HuH-7.5 (cell line): Measurements from ENCODE around the gene SSR3.
"Not testable (repeated sequence)": the region's sequence is repeated elsewhere in the genome, so short reads cannot be mapped to it uniquely, and the experiment has no call there.

ENCODE experiments used
- DNase-seq: peaks from one replicate; pipeline ENCODE4 v3.0.0; 2011; ENCODE audit warnings: low spot score

SSR3 gene

DNA sequence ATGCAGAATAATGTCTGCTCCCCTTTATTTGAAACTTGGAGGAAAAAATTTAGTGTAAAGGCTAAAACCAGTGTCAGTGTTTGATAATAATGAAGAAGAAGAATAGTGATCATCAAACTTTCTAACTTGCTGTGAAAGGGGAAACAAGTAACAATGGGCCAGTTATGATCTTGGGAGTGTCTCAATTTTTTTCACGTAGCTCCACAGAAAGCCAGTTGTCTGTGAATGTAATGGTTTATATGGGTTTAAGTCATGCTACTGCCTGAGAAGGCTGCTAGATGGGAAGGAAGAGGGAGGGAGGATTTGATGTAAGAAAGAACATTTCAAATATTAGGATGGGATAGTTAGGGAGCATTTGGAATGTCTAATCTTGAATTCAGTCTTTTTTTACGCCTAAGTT is 21.1 kb upstream of the SSR3 start:
- no peak for DNase-seq

DNA sequence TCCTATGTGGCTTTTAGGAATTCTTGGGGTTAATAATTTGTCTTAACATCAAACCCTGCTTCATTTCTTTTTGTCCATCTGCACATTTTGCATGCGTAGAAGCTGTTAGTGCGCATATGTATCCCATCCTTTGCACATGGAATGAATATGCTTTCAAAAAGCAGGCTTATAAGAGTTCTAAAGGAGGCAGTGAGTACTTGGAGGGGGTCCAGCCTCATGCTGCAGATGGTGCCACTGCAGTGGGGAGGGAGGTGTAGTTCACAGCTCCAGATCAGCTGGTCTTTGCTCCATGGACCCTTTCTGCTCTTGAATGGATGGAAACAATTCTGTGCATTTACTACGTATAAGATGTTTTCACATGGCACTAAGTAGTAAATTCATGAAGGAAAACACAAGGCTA is 20.7 kb upstream of the SSR3 start:
- no peak for DNase-seq

DNA sequence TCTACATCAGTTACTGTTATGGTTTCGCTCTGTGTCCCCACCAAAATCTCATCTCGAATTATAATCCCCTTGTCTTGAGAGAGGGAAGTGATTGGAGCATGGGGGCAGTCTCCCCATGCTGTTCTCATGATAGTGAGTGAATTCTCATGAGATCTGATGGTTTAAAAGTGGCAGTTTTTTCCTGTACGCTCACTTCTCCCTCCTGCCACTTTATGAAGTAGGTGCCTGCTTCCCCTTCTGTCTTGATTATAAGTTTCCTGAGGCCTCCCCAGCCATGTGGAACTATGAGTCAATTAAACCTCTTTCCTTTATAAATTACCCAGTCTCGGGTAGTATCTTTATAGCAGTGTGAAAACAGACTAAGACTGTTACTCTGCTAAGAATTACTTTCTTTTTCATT is 15.0 kb upstream of the SSR3 start:
- not testable (repeated sequence) for DNase-seq

DNA sequence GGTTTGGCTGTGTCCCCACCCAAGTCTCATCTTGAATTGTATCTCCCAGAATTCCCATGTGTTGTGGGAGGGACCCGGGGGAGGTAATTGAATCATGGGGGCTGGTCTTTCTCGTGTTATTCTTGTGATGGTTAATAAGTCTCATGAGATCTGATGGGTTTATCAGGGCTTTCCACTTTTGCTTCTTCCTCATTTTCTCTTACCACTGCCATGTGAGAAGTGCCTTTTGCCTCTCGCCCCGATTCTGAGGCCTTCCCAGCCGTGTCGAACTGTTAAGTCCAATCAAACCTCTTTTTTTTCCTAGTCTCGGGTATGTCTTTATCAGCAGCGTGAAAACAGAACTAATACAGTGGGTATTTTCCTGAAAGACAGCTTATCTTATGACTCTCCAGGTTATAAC is 14.1 kb upstream of the SSR3 start:
- DNase-seq, result not testable (repeated sequence)

DNA sequence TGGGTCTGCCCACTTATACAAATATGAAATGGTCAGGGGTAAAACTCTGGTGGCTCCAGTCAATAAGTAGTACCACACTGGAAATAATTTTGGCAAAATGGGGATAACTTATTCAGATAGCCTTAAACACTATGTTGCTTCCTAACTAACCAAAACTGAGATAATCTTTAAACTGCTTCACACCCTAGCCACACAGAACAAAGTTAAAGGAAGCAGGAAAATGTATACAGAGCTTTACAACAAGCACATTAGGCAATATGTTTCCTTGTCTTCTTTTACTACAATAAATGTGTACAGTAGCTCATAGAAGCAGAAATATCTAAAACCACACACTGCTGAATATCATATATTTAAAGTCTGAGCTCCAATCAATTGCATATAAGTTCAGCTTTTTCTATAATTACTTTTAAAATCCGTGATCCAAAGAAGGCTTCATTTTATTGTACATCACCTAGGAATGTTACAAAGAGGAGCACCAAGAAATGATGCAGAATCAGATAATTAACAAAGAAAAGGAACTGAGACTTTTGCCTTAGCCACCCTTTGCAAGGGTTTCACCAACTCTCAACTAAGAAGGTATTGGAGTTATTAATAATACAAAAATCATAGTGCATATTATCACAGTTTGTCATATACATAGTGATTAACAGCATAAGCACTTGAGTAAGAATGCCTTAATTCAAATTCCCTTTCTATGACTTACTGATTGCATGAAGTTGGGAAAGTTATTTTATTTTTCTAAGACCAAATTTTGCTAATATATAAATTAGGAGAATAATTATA is 9.2 kb upstream of the SSR3 start:
- DNase-seq, result no peak

DNA sequence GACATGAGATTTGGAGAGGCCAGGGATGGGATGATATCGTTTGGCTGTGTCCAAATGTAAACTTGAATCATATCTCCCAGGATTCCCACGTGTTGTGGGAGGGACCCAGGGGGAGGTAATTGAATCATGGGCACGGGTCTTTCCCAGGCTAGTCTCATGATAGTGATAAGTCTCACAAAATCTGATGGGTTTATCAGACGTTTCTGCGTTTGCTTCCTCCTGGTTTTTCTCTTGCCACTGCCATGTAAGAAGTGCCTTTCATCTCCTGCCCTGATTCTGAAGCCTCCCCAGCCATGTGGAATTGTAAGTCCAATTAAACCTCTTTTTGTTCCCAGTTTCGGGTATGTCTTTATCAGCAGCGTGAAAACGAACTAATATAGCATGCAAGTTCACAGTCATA is 7.6 kb upstream of the SSR3 start:
- DNase-seq, result not testable (repeated sequence)

DNA sequence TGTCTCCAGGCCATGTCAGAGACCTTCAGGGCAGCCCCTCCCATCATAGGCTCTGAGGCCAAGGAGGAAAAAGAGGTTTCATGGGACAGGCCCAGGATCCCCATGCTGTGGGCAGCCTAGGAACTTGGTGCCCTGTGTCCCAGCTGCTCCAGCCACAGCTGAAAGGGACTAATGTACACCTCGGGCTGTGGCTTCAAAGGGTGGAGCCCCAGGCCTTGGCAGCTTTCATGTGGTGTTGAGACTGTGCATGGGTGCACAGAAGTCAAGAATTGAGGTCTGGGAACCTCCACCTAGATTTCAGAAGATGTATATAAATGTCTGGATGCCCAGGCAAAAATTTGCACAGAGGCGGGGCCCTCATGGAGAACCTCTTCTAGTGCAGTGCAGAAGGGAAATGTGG is 6.6 kb upstream of the SSR3 start:
- DNase-seq, result no peak

DNA sequence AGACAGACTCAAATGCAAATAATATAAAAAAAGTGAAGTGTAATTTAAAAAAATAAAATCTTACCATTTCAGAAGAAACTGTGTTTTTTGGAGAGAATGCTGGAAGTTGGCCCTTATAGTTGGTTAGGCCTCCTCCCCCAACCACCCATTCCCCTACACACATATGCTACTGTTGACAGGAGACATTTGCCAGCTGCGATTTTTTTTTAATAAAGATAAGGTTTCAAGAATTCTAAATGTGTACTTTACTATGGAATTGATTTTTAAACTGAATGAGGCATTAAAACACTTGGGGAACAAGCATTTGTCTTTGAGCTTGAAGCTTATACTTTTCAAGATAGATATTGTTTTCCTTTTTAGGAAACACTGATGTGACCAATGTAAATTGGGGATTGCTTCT is 4.4 kb upstream of the SSR3 start:
- DNase-seq, result no peak

DNA sequence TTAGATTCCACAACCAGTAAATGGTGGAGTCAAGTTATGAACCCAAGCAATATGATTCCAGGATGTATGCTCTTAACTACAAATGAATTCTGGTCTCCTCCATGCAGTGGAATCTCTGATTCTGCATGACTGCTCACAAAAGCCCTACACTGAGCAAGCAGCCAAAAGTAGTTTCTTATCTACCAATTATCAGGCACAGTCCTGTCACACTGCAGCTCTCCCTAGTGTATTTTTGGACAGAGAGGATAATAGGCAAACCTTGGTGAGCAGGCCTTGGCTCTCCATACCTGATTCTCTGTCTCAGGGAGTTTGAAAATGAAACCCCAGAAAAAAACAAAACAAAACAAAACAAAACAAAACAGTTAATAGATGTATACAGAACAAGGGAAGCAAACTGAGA is 3.5 kb upstream of the SSR3 start:
- DNase-seq, result no peak

DNA sequence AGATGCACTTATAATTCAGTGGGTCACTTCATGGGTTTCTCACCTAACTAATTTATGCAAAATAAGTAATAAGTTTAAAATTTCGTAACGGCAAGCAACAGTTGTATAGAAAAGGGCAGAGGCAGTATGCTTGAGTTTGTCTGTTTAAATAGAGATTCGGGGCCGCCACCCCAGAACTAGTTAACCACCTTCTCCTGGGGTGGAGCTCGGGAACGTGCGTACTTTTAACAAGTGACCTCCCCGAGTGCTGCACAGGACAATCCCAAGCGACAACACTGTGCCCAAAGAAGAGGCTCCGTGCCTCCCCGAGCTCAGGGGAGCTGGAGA is 439 bp downstream of the SSR3 start:
- no peak for DNase-seq

DNA sequence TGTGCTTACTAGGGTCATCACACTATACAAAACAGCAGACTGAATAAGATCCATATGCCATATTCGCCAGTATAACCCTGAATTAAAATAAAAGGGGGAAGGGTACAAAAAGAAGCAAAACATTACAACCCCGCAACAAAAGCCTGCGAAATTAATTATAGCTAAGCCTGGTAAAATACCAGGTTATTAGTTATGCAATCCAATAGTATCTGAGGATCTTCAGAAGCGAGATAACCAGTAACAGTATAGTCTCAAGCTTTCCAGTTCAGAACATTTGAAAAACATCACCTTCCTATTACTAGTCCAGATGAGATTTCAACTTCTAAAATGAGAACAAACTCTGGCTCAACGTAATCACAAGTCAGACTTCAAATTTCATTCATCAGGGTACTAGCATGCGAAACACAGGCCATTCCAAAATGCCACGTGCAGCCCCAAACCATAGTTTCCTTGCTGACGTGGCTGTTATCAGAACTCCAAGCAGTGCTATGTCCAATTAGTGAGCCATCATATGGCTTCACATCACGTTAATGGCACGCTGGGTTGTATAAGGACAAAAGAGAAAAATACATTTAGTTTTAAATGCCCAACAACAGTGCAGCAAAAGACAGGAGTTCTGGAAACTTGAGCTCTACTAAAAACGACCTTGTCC is 1.1 kb downstream of the SSR3 start:
- no peak for DNase-seq

DNA sequence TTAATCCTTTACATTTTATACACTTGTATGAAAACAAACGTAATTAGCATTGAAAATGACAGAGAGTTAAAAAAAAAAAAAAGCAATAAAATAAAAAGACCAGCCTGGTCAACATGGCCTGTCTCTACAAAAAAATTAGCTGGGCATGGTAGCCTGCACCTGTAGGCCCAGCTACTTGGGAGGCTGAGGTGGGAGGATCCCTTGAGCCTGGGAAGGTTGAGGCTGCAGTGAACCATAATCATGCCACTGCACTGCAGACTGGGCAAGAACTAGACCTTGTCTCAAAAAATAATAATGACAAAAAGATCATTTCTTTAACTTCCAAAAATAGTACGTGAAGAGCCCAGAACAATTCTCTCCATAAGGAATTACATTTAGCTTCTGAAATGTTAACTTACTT is 1.9 kb downstream of the SSR3 start:
- DNase-seq, result no peak

DNA sequence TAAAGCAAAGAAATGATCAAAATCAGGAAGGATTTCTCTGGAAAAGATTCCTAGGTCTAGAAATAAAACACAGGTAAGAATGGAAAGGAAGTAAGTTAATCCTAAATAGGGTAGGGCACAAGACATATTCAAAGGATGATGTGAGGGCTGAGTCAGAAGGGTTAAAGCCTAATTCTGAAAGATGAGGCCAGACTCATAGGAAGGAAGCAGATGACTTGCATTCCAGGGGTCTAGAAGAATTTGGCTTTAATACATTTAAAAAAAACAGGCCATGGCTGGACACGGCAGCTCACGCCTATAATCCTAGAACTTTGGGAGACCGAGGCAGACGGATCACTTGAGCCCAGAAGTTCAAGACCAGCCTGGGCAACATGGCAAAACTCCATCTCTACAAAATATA is 3.2 kb downstream of the SSR3 start:
- DNase-seq, result no peak

DNA sequence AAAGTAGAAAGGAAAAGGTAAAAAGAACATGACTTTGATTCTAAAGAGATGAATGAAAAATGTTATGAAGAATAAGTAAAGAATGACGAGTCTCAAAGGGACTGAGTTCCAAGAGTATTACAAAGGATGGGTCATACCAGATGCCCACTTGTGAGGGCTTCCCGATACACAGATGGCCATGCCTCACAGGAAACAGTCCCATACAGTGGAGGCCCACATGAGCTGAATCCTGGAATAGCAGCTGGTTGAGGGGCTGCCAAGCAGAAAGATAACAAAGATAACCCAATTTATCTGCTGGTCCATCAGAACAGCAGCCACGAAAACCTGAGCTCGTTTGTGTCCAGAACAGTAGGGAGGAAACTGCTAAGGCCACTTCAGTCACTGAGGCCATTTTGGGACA is 3.7 kb downstream of the SSR3 start:
- DNase-seq, result no peak

DNA sequence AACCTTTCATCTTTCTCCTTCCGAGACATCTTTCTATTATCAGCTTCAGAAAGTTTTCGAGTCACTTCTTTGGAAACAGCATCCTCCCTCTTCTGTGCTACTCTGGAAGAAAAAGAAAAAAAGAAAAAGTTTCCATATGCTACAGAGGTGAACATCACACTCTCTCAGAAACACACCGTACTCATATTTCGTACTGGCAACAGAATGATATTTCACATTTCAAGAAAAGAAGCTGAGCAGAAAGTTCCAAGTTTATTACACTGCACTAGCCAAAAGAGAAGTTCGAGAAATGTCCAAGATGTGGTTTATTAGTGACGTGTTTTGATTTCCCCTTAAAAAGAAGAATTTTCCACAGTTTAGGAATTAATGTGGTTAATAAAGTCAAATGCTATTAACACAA is 6.0 kb downstream of the SSR3 start:
- DNase-seq, result no peak

DNA sequence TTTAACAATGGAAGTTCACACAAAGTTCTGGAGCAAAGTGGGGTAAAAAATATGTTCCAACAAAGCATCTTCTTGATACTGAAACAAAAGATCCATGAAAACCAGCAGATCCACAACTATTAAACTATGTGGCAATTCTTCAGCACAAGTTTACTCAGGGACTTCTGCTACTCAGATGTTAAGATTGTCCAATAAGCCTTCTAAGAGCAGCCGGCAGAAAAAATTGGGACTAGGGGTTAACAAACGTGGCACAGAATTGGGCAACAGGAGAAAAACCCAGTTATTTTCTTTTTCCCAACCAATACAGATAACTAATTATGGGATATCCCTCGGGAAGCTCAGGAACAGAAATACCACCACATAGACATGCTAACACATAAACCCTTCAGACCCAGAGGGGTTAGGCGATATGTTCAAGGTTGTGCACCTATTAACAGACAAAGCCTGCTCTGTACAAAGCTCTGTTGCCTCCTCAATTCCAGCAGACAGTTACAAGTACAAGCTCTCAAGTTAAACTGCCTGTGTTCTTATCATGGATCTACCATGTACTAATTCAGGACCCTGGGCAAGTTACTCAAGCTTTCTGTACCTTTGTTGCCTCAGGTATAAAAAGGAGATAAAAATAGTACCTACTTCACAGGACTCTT is 6.8 kb downstream of the SSR3 start:
- no peak for DNase-seq

DNA sequence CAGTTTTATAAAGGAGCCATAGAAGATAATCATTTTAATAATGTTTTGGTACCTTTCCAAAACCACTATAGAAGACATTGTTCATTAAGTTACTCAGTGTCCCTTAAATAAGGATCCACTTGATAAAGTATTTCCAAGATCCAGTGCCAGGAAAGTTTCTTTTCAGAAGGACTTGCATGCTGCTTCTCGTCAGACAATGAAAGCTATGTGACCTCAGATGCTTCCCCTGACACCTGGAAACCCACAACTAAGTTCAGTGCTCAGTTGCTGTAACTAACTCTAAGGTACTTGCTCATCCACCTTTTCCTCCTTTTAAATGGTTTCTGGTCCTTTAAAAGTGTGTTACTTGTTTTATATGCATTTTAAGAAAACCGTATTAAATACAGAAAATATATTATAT is 7.3 kb downstream of the SSR3 start:
- no peak for DNase-seq

DNA sequence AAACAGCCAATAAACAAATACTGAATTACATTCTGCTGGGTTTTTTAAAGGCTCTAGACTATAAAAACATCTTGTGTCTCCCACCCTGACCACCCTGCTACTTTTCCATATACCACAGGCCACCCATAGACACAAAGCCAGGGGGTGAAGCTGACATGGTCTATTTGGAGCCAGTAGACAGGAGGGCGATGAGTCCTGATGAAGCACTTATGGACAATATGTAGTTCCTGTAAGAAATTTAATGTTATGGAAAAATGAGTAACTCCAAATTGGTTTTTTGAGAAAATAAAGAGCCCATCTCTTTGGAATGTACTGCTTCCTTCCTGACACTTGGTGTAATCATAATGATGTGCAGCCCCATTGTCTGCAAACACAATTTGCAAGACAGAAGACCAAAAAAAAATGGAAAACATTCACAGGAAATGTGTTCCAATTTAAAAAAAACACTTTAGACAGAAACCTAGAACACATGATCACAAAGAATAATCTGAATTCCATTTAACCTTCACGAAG is 11.8 kb downstream of the SSR3 start:
- no peak for DNase-seq

DNA sequence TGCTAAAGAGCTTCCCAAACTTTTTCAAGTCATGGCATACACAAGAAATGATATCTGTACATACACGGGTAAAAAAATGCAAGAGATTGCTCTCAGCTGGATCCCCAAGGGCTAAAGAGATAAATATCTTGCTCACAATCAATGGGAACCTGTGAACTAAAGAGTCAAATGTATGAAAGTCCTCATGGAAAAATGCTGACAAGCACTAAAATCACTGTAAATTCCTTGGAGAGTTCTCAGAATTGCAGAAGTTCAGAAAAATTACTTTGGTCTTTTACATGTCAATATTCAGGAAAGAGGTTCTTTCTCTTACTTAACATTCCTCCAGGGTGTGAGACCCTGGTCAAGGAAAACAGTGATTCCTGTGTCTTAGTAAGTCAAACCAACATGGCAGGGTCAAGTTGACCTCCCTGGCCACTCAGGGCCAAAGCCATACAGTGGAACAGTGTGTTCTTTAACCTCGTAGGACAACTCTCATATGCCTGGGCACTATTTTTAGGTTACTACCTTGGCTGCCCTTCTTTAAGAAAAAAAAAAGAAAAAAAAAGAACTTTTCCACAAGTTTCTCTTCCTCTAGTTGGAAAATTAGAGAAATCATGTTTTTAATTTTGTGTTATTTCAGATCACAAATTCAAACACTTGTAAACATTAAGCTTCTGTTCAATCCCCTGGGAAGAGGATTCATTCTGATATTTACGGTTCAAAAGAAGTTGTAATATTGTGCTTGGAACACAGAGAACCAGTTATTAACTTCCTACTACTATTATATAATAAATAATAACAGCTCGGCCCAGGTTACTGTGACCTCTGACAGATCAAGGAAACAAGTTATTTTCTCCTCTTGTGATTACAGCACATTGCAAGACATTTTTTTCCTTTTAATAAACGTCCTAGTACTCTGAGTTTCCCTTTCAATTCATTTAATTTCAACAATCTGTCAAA is 12.5 kb downstream of the SSR3 start:
- no peak for DNase-seq

DNA sequence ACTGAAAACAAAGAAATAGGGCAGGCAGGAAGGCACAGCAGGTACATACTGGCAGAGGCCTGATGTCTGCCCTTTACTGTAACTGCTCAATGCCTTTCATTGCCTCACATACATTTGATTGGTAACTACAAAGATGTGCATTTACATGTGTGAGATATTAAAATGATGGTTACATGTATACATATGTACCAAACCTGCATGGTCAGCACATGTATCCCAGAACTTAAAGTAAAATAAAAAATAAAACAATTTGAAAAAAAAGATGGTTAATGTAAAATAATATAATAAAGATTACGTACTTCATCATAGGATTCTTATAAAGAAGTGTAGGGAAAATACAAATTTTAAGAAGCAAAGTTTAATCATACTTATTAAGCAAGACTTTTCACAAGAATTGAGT is 15.1 kb downstream of the SSR3 start:
- DNase-seq, result no peak

DNA sequence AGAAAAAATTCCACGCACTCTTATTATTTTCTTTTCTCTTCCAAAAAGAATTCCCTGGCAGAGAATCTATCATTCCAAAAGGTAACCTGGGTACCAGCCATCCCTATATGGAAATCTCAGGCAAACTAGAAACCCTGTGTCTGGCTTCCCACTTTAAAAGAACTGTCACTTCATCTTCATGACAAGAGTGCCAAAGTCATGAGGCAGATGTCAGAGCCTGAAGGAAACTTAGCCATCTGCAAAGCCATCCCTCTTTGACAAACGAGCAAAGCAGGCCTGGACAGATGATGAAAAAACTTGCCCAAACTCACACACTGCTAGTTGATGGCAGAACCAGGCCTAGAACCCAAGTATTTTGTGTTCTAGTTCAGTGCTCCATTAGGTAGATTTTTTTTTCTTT is 15.9 kb downstream of the SSR3 start:
- DNase-seq, result no peak
